ENCODE data around the gene DUOXA1.
"Not testable (repeated sequence)": the region's sequence is repeated elsewhere in the genome, so short reads cannot be mapped to it uniquely, and the experiment has no call there.

DUOXA1 gene

GRCh38 chr15:45112143-45112590 is 17.5 kb downstream of the DUOXA1 start:
- DNase-seq: no peak

- DNase-seq: no peak
These were observed 18.1 kb downstream of the DUOXA1 start for GRCh38 chr15:45111390-45112142.

GRCh38 chr15:45110256-45110820 is 19.3 kb downstream of the DUOXA1 start:
- no peak for DNase-seq

- no peak for DNase-seq
These were observed 21.6 kb downstream of the DUOXA1 start for GRCh38 chr15:45107941-45108630.

GRCh38 chr15:45106002-45106790 is 23.5 kb downstream of the DUOXA1 start:
- no peak for DNase-seq

- no peak for DNase-seq
These were observed 24.1 kb downstream of the DUOXA1 start for GRCh38 chr15:45105586-45105985.

GRCh38 chr15:45104170-45104569 is 25.5 kb downstream of the DUOXA1 start:
- DNase-seq: not testable (repeated sequence)

- no peak for DNase-seq
These were observed 27.5 kb downstream of the DUOXA1 start for GRCh38 chr15:45102226-45102625.

GRCh38 chr15:45101749-45102148 is 27.9 kb downstream of the DUOXA1 start:
- no peak for DNase-seq

- no peak for DNase-seq
These were observed 28.6 kb downstream of the DUOXA1 start for GRCh38 chr15:45100884-45101625.

GRCh38 chr15:45099549-45100165 is 30.0 kb downstream of the DUOXA1 start:
- no peak for DNase-seq

GRCh38 chr15:45097466-45097865 is 32.2 kb downstream of the DUOXA1 start:
- no peak for DNase-seq

GRCh38 chr15:45095661-45096060 is 34.0 kb downstream of the DUOXA1 start:
- no peak for DNase-seq

- no peak for DNase-seq
These were observed 35.3 kb downstream of the DUOXA1 start for GRCh38 chr15:45094358-45094730.

- DNase-seq: no peak
These were observed 35.9 kb downstream of the DUOXA1 start for GRCh38 chr15:45093622-45094357.

GRCh38 chr15:45093013-45093412 is 36.7 kb downstream of the DUOXA1 start:
- no peak for DNase-seq

- DNase-seq: no peak
These were observed 38.1 kb downstream of the DUOXA1 start for GRCh38 chr15:45091576-45091975.

GRCh38 chr15:45091161-45091560 is 38.5 kb downstream of the DUOXA1 start:
- no peak for DNase-seq

- no peak for DNase-seq
These were observed 39.8 kb downstream of the DUOXA1 start for GRCh38 chr15:45089712-45090373.

GRCh38 chr15:45088801-45089711 is 40.6 kb downstream of the DUOXA1 start:
- no peak for DNase-seq

Data from cortex of kidney (tissue), 1 donor.